Loucy (cell line): Measurements from ENCODE around the gene SHISA5.

ENCODE experiments used
- H2AFZ ChIP-seq: fragments of 200-600 bp; sonication (generic); 2 replicates; pipeline ENCODE4 v1.6.0; 2016; ENCODE audit warnings: antibody characterized with exemption, mild to moderate bottlenecking, low read length, moderate library complexity
- H3F3A ChIP-seq: fragments of 200-600 bp; 2 replicates; pipeline ENCODE4 v1.6.0; 2016; ENCODE audit warnings: antibody characterized with exemption, low read depth, mild to moderate bottlenecking
- H3K27me3 ChIP-seq: fragments of 200-600 bp; sonication (generic); 2 replicates; pipeline ENCODE4 v1.6.1; 2014; ENCODE audit warnings: low read length, mild to moderate bottlenecking; ENCODE audit not compliant: insufficient read depth, poor library complexity, severe bottlenecking
- H3K36me3 ChIP-seq: fragments of 200-600 bp; sonication (generic); 2 replicates; pipeline ENCODE4 v1.6.1; 2016; ENCODE audit warnings: low read length; ENCODE audit not compliant: insufficient read depth
- H3K4me1 ChIP-seq: fragments of 200-600 bp; sonication (generic); 2 replicates; pipeline ENCODE4 v1.5.1; 2014; ENCODE audit warnings: low read length, mild to moderate bottlenecking; ENCODE audit not compliant: insufficient read depth, poor library complexity, severe bottlenecking
- H3K4me2 ChIP-seq: fragments of 200-600 bp; sonication (generic); 2 replicates; pipeline ENCODE4 v1.6.0; 2014; ENCODE audit warnings: antibody characterized with exemption, low read length, low read depth, mild to moderate bottlenecking; ENCODE audit not compliant: poor library complexity, severe bottlenecking
- H3K4me3 ChIP-seq: fragments of 200-600 bp; sonication (generic); 2 replicates; pipeline ENCODE4 v1.5.1; 2014; ENCODE audit warnings: low read length, mild to moderate bottlenecking, mixed read lengths; ENCODE audit not compliant: poor library complexity, severe bottlenecking
- H3K79me2 ChIP-seq: fragments of 200-600 bp; sonication (generic); 2 replicates; pipeline ENCODE4 v1.6.1; 2014; ENCODE audit warnings: low read length; ENCODE audit not compliant: insufficient read depth
- H3K9ac ChIP-seq: fragments of 200-600 bp; sonication (generic); 2 replicates; pipeline ENCODE4 v1.6.0; 2014; ENCODE audit warnings: mild to moderate bottlenecking, low read depth, low read length, moderate library complexity; ENCODE audit not compliant: poor library complexity, severe bottlenecking
- H3K9me2 ChIP-seq: fragments of 200-600 bp; sonication (generic); replicated peaks from 2 replicates; pipeline ENCODE4 v1.6.1; 2016; ENCODE audit warnings: low read depth, low read length, mixed read lengths
- H3K9me3 ChIP-seq: fragments of 200-600 bp; sonication (generic); 2 replicates; pipeline ENCODE4 v1.6.1; 2014; ENCODE audit warnings: mild to moderate bottlenecking, antibody characterized with exemption, low read length, low read depth; ENCODE audit not compliant: insufficient read depth
- H4K20me1 ChIP-seq: fragments of 200-600 bp; sonication (generic); 2 replicates; pipeline ENCODE4 v1.6.0; 2014; ENCODE audit warnings: antibody characterized with exemption, low read length, mild to moderate bottlenecking; ENCODE audit not compliant: insufficient read depth, poor library complexity, severe bottlenecking
- CTCF ChIP-seq: fragments of 200-600 bp; sonication (generic); conservative IDR thresholded peaks from 2 replicates; pipeline ENCODE4 v1.5.1; 2014; ENCODE audit warnings: mild to moderate bottlenecking, antibody characterized with exemption, low read length
- EZH2phosphoT487 ChIP-seq: fragments of 200-600 bp; IDR thresholded peaks from 2 replicates; pipeline ENCODE4 v1.6.1; 2018; ENCODE audit warnings: antibody characterized with exemption, mild to moderate bottlenecking, moderate library complexity, borderline replicate concordance

Gene SHISA5

GRCh38 chr3:48425281-48425812 lies 78.6 kb downstream of the SHISA5 start:
- Histone ChIP-seq H4K20me1 (peaks cover 30% of the 10 kb centered on the region), H3K9me2 (no peaks in the 10 kb centered on the region), H3K27me3 (no peaks in the 10 kb centered on the region), H3K4me1 (peaks cover 42% of the 10 kb centered on the region), H2AFZ (no peak overlapping the region), H3K4me3 (peak overlapping the region; percentile 78), H3F3A (no peaks in the 10 kb centered on the region), H3K9me3 (no peaks in the 10 kb centered on the region), H3K4me2 (peak overlapping the region; percentile 96), H3K9ac (peak overlapping the region; percentile 82), H3K36me3 (peaks cover 6% of the 10 kb centered on the region; the same call in 1 of the 2 replicates), H3K79me2 (peaks cover 81% of the 10 kb centered on the region)
- TF ChIP-seq EZH2phosphoT487 (no peak), CTCF (no peak)

GRCh38 chr3:48423883-48424695 lies 79.9 kb downstream of the SHISA5 start:
- no peaks in the 10 kb centered on the region for H3K9me2 ChIP-seq
- H3F3A ChIP-seq = no peaks in the 10 kb centered on the region
- no peaks in the 10 kb centered on the region for H3K9me3 ChIP-seq
- H3K4me3 ChIP-seq = no peak overlapping the region
- H3K79me2 ChIP-seq = peaks cover 74% of the 10 kb centered on the region
- no peaks in the 10 kb centered on the region for H3K27me3 ChIP-seq
- no peak for TF ChIP-seq CTCF
- no peak for TF ChIP-seq EZH2phosphoT487
- H3K4me2 ChIP-seq = peak overlapping the region; percentile 96
- H3K4me1 ChIP-seq = peaks cover 38% of the 10 kb centered on the region
- H3K9ac ChIP-seq = no peak overlapping the region
- peaks cover 12% of the 10 kb centered on the region; the same call in 1 of the 2 replicates for H3K36me3 ChIP-seq
- peaks cover 30% of the 10 kb centered on the region for H4K20me1 ChIP-seq
- H2AFZ ChIP-seq = no peak overlapping the region

GRCh38 chr3:48423241-48423882 lies 80.6 kb downstream of the SHISA5 start:
- no peak overlapping the region for H3K9ac ChIP-seq
- H3K4me2 ChIP-seq = no peak overlapping the region
- H3K36me3 ChIP-seq = peaks cover 19% of the 10 kb centered on the region; the same call in 1 of the 2 replicates
- TF ChIP-seq EZH2phosphoT487 (no peak), CTCF (no peak)
- H3K9me3 ChIP-seq = no peaks in the 10 kb centered on the region
- H2AFZ ChIP-seq = no peak overlapping the region
- H3K4me1 ChIP-seq = peaks cover 36% of the 10 kb centered on the region
- H4K20me1 ChIP-seq = peaks cover 28% of the 10 kb centered on the region
- H3K9me2 ChIP-seq = no peaks in the 10 kb centered on the region
- no peaks in the 10 kb centered on the region for H3K27me3 ChIP-seq
- peaks cover 68% of the 10 kb centered on the region for H3K79me2 ChIP-seq
- H3F3A ChIP-seq = no peaks in the 10 kb centered on the region
- H3K4me3 ChIP-seq = no peak overlapping the region
